ENCODE results near the gene ADAMTS15.

The ADAMTS15 gene

GRCh38 chr11:130523609-130524008, 75.2 kb downstream of the ADAMTS15 start:
- TF ChIP-seq, protein P1, sequence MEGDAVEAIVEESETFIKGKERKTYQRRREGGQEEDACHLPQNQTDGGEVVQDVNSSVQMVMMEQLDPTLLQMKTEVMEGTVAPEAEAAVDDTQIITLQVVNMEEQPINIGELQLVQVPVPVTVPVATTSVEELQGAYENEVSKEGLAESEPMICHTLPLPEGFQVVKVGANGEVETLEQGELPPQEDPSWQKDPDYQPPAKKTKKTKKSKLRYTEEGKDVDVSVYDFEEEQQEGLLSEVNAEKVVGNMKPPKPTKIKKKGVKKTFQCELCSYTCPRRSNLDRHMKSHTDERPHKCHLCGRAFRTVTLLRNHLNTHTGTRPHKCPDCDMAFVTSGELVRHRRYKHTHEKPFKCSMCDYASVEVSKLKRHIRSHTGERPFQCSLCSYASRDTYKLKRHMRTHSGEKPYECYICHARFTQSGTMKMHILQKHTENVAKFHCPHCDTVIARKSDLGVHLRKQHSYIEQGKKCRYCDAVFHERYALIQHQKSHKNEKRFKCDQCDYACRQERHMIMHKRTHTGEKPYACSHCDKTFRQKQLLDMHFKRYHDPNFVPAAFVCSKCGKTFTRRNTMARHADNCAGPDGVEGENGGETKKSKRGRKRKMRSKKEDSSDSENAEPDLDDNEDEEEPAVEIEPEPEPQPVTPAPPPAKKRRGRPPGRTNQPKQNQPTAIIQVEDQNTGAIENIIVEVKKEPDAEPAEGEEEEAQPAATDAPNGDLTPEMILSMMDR (IDR thresholded peaks at IDR 0.05; ENCODE audit: low read length, missing control alignments), result no peak
- no peak overlapping the region for H3K4me3 ChIP-seq (replicated peaks; ENCODE audit: low read depth, low read length)
- peak; percentile 84 for DNase-seq (ENCODE audit: low read depth)

DNA sequence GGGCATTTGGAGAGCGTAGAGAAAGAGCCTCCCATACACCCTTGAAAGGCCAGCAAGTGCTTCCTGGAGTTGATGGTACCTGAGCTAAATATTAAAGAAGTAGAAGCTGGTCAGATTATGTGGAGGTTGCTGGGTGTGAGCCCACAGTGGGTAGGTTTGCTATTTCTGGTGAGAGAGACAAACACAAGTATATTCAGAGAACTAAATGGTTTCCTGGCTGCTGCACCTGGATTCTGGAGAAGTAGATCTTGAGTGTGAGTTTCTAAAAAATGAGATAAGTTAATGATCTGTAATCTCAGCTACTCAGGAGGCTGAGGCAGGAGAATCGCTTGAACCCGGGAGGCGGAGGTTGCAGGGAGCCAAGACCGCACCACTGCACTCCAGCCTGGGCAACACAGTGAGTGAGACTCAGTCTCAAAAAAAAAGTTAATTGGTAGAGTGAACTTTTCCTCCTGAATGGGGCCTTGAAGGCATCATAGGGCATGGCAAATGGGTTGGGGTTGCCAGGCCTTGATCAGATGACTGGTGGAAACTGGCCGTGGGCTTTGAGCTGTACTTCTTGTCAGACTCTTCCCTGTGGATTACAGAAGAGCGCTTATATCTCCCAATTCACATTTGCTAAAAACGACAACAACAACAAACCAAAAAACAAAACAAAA, 75.8 kb downstream of the ADAMTS15 start:
- TF ChIP-seq, protein P1 (IDR thresholded peaks at IDR 0.05; ENCODE audit: low read length, missing control alignments), result no peak
- H3K4me3 ChIP-seq (replicated peaks; ENCODE audit: low read depth, low read length), result no peak overlapping the region
- DNase-seq (ENCODE audit: low read depth), result no peak

GRCh38 chr11:130525307-130525706, 76.9 kb downstream of the ADAMTS15 start:
- H3K4me3 ChIP-seq (replicated peaks; ENCODE audit: low read depth, low read length), result no peak overlapping the region
- TF ChIP-seq, protein P1 (IDR thresholded peaks at IDR 0.05; ENCODE audit: low read length, missing control alignments), result no peak
- no peak for DNase-seq (ENCODE audit: low read depth)
